Activated CD4-positive, alpha-beta T cell treated with anti-CD3 and anti-CD28 coated beads, Interleukin-2, amount 50 U/mL, for 24 hours (primary cell): ENCODE data around the gene ETDA.
A peak's percentile ranks its signal among the peaks of the same experiment; 100 is the strongest.
"Not testable (repeated sequence)": the region's sequence is repeated elsewhere in the genome, so short reads cannot be mapped to it uniquely, and the experiment has no call there.

Source experiments
- DNase-seq, 2 donors: peaks; one replicate each; pipeline ENCODE4 v3.0.0-alpha.2; 2020; ENCODE audit warnings: low read depth in 1 of 2, low spot score in 1 of 2

Gene ETDA

DNA sequence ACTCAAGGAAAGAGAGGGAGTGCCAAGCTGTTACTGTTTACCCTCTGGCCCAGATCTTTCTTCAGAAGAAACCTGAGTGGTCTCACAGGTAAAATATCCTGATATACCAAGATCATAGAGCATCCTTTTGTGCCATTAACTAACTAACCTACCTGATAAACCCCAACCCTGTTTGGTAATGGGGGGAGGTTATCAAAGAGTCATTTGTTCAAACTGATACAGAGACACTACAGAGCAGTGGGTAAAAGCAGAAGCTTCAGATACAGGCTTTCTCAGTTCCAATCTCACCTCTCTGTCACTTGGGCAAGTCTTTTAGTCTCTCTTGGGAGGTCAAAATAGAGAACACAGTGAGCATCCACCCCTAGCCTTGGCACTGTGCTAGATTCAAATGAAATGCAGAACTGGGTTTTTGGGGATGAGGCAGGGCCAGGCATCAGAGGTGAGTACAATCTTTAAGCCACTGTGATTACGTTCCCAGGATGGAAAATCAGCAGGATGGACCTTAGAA is at the start of gene ETDA:
Gene ETDA, plus strand, starts transcription at position 51 of the 508 bp plus-strand sequence. CDS start 1,216 bp downstream, outside the sequence.
- DNase-seq = not testable (repeated sequence)

DNA sequence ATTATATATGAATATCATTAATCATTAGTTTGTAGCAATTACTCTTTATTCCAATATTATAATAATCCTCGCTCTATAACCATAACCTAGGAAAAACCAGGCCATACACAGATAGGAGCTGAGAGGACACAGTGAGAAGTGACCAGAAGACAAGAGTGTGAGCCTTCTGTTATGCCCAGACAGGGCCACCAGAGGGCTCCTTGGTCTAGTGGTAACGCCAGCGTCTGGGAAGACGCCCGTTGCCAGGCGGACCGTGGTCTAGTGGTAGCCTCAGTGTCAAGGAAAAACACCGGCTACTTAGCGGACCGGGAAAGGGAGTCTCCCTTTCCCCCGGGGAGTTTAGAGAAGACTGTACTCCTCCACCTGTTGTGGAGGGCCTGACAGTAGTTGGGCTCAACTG is 45.4 kb upstream of the ETDA start:
- not testable (repeated sequence) for DNase-seq

DNA sequence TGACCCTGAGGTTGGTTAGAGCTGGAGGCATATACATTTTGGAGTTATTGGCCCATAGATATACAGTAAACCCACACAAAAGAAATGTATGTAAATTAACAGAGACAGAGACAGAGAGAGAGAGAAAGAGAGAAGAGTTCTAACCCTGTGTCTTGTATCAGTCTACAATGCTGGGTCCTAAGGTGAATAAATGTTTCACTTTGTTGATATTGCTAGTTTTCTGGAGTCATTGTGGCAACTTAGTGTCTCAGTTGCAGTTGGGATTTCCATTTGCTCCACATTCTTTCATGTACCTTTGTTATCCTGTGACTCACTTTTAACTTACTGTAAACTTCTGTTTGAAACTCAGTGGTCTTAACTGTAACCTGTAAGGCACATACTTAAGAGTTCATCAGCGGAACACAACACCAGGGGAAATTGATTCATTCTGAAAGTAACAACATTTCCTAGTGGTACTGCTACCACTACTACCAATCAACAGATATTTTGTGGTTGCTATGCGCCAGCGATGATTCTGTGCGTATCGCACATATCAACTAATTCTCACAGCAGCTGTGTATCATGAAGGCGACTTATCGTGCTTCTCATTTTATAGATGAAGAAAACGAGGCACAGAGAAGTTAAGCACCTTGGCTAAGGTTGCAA is 38.5 kb upstream of the ETDA start:
- DNase-seq = peak in 1 of 2 donors; percentile 39

DNA sequence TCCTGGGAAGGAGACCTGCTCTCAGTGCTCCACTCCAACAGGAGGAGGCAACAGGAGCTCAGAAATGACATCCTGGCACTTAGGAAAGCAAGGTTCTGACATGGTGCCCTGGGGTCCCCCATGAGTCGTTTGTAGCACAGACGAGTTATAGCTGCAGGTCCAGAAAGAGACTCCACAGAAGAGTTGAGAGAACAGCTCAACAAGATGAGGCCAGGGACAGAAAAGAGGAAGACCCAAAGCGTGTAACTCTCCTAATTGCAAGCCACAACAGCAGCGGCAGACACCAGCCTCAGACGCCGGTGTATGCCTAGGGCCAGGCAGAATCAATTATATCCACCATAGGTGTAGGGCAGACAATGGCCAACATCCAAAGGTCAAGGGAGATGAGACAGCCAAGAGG is 5.9 kb upstream of the ETDA start:
- not testable (repeated sequence) for DNase-seq

DNA sequence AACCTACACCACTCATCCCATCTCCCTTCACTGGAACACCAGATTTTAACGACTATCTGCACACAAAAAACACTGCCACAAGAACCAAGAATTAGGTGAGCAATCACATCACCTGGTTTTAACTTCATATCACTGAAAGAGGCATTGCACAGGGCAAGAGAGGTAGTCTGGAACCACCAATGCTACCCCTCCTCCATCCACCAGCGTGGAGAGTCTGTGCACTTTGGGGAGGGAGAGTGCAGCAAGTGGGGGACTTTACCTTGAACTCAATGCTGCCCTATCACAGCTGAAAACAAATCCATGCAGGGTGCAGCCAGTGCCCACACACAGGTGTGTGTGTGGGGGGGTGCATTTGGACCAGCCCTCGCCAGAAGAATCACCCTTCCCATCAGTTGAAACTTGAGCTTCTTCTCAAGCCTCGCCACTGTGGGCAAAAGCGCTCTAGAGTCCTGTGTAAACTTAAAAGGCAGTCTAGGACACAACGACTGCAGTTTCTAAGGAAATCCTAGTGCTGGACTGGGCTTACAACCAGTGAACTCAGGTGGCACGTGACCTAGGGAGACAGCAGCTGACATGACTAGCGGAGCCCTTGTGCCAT is 4.3 kb downstream of the ETDA start:
- DNase-seq = not testable (repeated sequence)

DNA sequence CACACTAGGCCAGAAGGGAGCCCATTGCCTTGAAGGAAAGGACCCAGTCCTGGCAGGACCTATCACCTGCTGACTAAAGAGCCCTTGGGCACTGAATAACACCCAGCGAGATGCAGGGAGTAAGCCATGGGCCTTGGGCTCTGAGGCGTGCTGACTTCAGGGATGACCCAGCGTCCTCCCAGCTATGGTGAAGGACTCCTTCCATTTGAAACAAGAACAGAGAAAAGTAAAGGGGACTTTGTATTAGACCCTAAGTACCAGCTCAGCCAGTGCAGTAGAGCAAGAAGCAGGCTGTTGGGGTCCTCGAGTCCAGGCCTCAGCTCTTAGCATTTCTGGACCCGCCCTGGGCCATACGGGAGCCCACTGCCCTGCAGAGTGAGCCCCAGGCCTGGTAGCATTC is 5.1 kb downstream of the ETDA start:
- no peak for DNase-seq

DNA sequence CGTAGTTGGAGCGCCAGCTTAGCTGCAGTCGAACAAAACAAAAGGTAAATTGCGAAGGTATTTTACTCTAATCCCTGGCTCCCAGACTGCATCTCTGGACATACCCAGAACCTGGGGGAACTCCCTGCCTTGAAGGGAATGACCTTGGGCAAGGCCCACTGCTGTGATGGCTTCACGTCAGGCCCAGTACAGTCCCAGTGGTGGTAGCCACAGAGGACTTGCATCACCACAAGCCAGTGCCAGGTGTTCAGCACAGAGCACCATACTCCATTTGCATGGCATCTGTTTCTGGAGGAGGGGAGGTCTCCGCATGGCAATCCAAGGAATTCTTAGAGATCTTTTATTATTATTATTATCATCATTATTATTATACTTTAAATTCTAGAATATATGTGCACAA is 5.6 kb downstream of the ETDA start:
- DNase-seq = no peak

DNA sequence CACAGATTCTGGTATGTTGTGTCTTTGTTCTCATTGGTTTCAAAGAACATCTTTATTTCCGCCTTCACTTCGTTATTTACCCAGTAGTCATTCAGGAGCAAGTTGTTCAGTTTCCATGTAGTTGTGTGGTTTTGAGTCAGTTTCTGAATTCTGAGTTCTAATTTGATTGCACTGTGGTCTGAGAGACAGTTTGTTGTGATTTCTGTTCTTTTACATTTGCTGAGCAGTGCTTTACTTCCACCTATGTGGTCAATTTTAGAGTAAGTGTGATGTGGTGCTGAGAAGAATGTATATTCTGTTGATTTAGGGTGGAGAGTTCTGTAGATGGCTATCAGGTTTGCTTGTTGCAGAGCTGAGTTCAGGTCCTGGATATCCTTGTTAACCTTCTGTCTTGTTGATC is 9.1 kb downstream of the ETDA start:
- not testable (repeated sequence) for DNase-seq

DNA sequence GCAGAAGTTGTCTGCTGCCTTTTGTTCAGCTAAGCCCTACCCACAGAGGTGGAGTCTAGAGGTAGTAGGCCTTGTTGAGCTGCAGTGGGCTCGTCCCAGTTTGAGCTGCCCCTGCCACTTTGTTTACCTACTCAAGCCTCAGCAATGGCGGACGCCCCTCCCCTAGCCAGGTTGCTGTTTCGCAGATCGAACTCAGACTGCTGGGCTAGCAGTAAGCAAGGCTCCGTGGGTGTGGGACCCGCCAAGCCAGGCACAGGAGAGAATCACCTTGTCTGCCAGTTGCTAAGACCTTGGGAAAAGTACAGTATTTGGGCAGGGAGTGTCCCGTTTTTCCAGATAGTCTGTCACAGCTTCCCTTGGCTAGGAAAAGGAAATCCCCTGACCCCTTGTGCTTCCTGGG is 11.5 kb downstream of the ETDA start:
- not testable (repeated sequence) for DNase-seq

DNA sequence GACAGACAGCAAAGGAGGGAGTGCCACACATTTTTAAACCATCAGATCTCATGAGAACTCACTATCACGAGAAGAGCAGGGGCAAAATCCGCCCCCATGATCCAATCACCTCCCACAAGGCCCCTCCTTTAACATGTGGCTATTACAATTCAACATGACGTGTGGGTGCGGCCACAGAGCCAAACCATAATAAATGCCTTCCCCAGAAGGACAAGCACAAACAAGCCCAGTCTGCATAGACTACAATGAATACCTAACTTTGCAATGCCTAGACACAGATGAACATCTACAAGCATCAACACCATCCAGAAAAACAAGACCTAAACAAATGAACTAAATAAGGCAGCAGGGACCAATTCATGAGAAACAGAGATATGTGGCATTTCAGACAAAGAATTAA is 12.3 kb downstream of the ETDA start:
- no peak for DNase-seq

DNA sequence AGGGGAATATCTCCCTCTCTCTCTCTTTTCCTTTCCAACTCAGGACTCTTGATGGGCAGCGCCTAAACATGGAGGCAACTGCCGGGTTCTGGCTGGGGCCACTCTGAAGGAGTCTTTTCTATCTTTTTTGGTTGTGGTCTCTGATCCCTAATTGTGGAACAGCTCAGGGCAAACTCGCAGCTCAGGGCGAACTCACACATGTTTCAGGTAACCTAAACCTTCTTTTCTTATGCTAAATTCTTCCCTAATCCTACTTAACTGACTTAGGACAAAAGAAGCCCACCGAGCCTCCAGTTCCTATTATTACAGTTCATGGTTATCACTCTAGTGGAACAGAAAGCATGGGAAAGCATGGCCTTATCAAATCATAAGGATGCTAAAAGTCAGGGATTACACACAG is 21.3 kb downstream of the ETDA start:
- DNase-seq = no peak

DNA sequence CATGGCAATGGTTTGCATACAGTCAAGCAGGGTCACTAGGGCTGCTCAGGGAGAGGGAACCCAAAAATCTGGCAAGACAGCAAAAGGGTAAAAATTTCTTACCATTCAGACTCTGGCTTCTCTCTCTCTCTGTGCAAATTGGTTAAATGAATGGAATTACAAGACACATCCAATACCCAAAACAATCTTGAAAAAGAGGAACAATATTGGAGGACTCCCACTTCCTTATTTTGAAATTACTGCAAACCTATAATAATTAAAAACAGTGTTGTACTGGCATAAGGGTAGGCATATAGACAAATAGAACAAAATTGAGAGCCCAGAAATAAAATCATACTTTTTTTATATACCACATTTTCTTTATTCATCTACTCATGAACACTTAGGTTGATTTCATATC is 24.1 kb downstream of the ETDA start:
- no peak for DNase-seq

DNA sequence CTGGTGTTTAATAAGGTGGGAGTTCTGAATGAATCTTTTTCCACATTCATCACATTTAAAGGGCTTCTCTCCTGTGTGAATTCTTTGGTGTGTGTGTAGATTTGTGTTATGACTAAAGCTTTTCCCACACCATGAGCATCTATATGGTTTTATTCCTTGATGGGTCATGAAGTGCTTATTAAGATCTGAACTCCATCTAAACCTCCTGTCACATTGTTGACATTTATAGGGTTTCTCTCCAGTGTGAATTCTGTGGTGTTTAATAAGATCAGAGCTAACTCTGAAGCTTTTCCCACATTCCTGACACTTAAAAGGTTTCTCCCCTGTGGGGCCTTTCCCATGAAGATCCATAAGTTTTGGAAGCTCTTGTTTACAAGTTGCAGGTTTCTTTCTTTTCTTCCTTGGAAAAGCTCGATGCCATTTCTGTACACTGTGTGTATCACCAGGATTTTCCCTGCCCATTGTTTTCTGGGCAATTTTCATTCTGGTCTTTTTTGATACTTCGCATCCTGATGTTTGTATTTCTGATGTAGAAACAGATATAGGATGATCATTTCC is 35.5 kb downstream of the ETDA start:
- no peak for DNase-seq

DNA sequence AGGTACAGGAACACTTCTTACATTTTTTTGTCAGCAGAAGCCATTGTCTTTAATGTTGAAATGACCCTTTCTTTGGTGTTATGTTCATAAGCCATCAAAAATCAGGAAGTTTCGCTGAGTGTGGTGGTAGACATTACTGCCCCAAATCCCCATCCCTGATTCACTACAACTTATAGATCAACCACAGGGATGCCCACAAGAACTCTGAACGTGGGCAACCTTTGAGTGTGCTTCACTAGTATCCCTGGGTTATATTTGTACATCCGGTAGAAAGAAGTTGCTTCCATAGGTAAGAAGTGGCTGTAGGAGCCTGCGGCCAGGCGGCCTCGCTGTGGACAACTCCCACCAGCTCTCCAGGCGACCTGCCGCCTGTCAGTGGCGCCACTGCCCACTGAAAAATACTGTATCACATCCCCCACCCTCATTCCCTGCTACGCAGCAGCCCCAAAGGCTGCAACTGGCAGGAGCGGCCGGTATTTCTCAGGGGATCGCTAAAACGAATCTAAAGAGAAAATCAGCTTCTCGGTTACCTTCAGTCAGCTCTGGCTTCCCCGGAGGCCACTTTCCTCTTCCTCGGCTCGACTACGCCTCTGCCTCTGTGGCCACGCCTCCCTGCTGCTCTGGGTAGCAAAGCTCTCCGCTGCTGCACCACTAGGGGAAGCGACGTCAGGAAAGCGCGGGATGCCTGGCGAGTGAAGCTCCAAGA is 43.5 kb downstream of the ETDA start:
- peak; percentile 32 to 41 for DNase-seq

DNA sequence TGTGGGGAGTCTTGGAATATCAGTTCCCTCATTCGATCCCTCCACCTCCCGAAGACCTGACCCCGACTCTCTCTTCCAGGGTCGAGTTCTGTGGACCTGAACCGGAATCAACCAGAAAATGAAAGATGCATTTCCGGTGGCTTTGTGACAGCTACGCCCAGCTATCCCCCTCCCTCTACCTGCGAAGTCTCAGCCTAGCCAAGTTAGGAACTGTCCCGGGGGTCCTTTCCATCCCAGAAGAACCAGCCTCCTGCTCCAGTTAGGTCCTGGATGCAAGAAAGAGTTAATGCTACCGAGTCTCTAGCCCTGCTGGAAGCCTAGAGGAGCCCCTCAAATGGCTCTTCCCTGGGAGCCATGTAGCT is 44.1 kb downstream of the ETDA start:
- DNase-seq = no peak

DNA sequence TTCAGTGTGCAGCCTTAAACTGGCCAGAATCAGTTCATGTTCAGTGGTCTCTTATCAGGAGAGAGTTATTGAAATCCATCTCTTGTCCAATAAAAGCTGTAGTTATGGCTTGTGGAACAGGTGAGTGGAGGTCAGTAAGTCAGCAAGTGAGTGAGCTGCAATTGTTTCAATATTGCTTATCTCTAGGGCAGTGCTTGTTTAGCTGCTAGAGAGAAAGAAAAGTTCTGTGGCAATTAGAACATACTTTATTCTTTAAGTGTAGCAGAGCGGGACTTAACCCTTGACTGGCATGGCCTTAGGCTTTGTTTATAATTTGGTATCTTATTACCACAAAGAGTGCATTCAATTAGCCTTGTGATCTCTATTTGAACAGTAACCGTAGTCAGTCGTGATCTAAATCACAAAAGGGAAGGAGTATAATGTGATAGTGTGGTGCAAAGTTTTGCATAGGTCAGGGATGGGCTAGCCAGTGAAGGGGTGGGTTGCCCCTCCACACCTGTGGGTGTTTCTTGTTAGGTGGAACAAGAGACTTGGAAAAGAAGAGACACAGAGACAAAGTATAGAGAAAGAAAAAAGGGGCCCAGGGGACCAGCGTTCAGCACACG is 50.5 kb downstream of the ETDA start:
- DNase-seq = no peak
